Mucosa of gallbladder (tissue), 1 donor: ENCODE results near the gene EVC2. TPM values are rescaled to one million over a fixed set of nuclear protein-coding genes. Genes with fewer than 3 reads are reported as not detected.
"Not testable (repeated sequence)": the region's sequence is repeated elsewhere in the genome, so short reads cannot be mapped to it uniquely, and the experiment has no call there.

Experiments used
- DNase-seq: peaks from one replicate; pipeline ENCODE4 v3.0.0-alpha.2; 2020; ENCODE audit warnings: low spot score
- total RNA-seq: library from RNA; stranded (reverse); gene quantifications from one replicate; pipeline ENCODE4 v1.2.1, GENCODE V29; 2021
- donor health status: DM: no; HTN: no; CAD: no.

Gene EVC2
- total RNA-seq, 1 donor from 2014 or later, result 7.1 TPM

GRCh38 chr4:5631352-5632065 is 76.8 kb downstream of the EVC2 start:
- no peak for DNase-seq

- DNase-seq, result no peak
Measured at GRCh38 chr4:5630762-5631161, 77.6 kb downstream of the EVC2 start.

- DNase-seq, result no peak
Measured at GRCh38 chr4:5629542-5629941, 78.8 kb downstream of the EVC2 start.

GRCh38 chr4:5626913-5627312 is 81.4 kb downstream of the EVC2 start:
- no peak for DNase-seq

GRCh38 chr4:5622596-5622995 is 85.8 kb downstream of the EVC2 start:
- no peak for DNase-seq

GRCh38 chr4:5619913-5620625 is 88.3 kb downstream of the EVC2 start:
- no peak for DNase-seq

GRCh38 chr4:5618051-5618960 is 90.1 kb downstream of the EVC2 start:
- no peak for DNase-seq

- DNase-seq, result no peak
Measured at GRCh38 chr4:5616331-5616950, 91.9 kb downstream of the EVC2 start.

GRCh38 chr4:5615496-5616075 is 92.8 kb downstream of the EVC2 start:
- no peak for DNase-seq

GRCh38 chr4:5611750-5612149 is 96.6 kb downstream of the EVC2 start:
- DNase-seq, result no peak

GRCh38 chr4:5609306-5610007 is 98.9 kb downstream of the EVC2 start:
- no peak for DNase-seq

- not testable (repeated sequence) for DNase-seq
Measured at GRCh38 chr4:5593828-5594227, 114.5 kb downstream of the EVC2 start.

- no peak for DNase-seq
Measured at GRCh38 chr4:5592272-5592671, 116.1 kb downstream of the EVC2 start.

GRCh38 chr4:5589495-5589894 is 118.9 kb downstream of the EVC2 start:
- no peak for DNase-seq

GRCh38 chr4:5588046-5588445 is 120.3 kb downstream of the EVC2 start:
- DNase-seq, result no peak

GRCh38 chr4:5575941-5576340 is 132.4 kb downstream of the EVC2 start:
- no peak for DNase-seq

GRCh38 chr4:5574386-5574785 is 134.0 kb downstream of the EVC2 start:
- DNase-seq, result no peak

GRCh38 chr4:5573965-5574364 is 134.4 kb downstream of the EVC2 start:
- no peak for DNase-seq

- no peak for DNase-seq
Measured at GRCh38 chr4:5572751-5573150, 135.6 kb downstream of the EVC2 start.

GRCh38 chr4:5572114-5572513 is 136.2 kb downstream of the EVC2 start:
- no peak for DNase-seq

GRCh38 chr4:5571646-5572045 is 136.7 kb downstream of the EVC2 start:
- no peak for DNase-seq
